ENCODE results near the gene IGFBP3. TPM values are rescaled to one million over a fixed set of nuclear protein-coding genes. Genes with fewer than 3 reads are reported as not detected.

Gene IGFBP3
- total and polyA plus RNA-seq, 12 donors, result 5.4 to 53.1 (median 18.1) TPM

DNA sequence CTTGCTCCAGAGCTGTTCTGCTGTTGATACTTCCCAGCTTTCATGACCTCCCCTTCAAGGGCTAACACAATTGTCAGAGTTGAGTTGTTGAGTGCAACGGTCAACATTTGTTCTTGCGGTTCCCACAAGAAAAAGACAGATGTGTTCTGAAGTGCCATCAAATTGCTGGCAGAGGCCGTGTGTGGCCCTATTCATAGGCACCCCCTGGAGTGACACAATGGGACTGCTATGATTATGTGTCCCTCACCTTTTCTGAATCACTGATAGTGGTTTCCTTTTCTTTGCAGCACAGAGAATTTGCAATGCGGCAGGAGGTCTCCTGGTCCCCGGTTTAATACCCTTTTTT lies 38.6 kb downstream of the IGFBP3 start:
- H3K36me3 ChIP-seq (replicated peaks in 1 of 2), result no peaks in the 10 kb centered on the region
- peaks cover 9% of the 10 kb centered on the region for H3K27me3 ChIP-seq
- DNase-seq, result no peak
- H3K4me1 ChIP-seq (replicated peaks in 1 of 2), result no peaks in the 10 kb centered on the region
- WGBS, 4 donors, result 70 to 78% (median 77%) methylated on average over 5 of the region's 5 CpGs
- TF ChIP-seq, protein P1, sequence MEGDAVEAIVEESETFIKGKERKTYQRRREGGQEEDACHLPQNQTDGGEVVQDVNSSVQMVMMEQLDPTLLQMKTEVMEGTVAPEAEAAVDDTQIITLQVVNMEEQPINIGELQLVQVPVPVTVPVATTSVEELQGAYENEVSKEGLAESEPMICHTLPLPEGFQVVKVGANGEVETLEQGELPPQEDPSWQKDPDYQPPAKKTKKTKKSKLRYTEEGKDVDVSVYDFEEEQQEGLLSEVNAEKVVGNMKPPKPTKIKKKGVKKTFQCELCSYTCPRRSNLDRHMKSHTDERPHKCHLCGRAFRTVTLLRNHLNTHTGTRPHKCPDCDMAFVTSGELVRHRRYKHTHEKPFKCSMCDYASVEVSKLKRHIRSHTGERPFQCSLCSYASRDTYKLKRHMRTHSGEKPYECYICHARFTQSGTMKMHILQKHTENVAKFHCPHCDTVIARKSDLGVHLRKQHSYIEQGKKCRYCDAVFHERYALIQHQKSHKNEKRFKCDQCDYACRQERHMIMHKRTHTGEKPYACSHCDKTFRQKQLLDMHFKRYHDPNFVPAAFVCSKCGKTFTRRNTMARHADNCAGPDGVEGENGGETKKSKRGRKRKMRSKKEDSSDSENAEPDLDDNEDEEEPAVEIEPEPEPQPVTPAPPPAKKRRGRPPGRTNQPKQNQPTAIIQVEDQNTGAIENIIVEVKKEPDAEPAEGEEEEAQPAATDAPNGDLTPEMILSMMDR (IDR thresholded peaks at IDR 0.05), result no peak
- TF ChIP-seq POLR2A (IDR thresholded peaks at IDR 0.05), result no peak
- no peak overlapping the region for H3K4me3 ChIP-seq
- peak overlapping the region in 2 of 5 donors; percentile 77 to 87 for H3K27ac ChIP-seq
- intact Hi-C loops (cut with DNase I), result no loop called here
- peaks cover 0 to 10% (median 0%) of the 10 kb centered on the region in 3 donors for H3K9me3 ChIP-seq (replicated peaks in 1 of 3)

DNA sequence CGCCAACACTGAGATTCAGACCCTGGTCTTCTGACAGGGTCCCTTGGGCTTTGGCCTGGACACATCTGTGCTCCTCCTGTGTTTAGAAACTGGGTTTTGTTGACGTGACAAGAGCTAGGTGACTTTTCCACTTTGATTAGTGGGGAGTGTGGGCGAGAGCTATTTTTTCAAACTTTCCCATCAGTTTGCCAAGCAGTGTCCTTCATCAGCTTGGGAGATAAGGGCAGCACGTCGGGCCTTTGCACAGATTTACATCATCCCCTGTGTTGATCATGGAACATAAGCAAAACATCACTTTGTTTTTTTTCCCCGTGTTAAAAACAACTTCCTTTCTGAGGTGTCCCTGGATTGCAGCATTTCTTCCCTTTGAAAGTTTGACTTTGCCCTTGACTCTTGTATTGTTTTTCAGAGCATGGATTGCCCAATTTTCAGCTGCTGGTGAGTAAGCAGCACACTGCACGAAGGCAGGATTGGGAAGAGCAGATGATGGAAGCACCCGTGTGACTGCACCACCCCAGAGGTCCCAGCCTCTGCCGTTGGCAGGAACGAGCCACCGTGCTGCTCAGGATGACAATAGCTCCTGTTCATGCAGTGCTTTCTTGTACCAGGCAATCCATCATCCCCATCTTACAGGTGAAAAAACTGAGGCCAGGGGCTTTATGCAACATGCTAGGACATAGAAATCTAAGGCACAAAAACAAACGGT lies 39.2 kb downstream of the IGFBP3 start:
- peak; percentile 36 to 88 (median 74) for DNase-seq
- intact Hi-C loops (cut with DNase I), result no loop called here
- no peaks in the 10 kb centered on the region for H3K4me1 ChIP-seq (replicated peaks in 1 of 2)
- H3K4me3 ChIP-seq, result no peak overlapping the region
- peaks cover 4% of the 10 kb centered on the region for H3K27me3 ChIP-seq
- peak overlapping the region in 2 of 5 donors; percentile 80 to 87 for H3K27ac ChIP-seq
- TF ChIP-seq POLR2A (IDR thresholded peaks at IDR 0.05), result no peak
- TF ChIP-seq, protein P1 (IDR thresholded peaks at IDR 0.05), result no peak
- no peaks in the 10 kb centered on the region for H3K36me3 ChIP-seq (replicated peaks in 1 of 2)
- WGBS, 4 donors, result 33 to 47% (median 40%) methylated on average over 9 to 12 of the region's 12 CpGs
- H3K9me3 ChIP-seq (replicated peaks in 1 of 3), result peaks cover 0 to 10% (median 0%) of the 10 kb centered on the region in 3 donors

DNA sequence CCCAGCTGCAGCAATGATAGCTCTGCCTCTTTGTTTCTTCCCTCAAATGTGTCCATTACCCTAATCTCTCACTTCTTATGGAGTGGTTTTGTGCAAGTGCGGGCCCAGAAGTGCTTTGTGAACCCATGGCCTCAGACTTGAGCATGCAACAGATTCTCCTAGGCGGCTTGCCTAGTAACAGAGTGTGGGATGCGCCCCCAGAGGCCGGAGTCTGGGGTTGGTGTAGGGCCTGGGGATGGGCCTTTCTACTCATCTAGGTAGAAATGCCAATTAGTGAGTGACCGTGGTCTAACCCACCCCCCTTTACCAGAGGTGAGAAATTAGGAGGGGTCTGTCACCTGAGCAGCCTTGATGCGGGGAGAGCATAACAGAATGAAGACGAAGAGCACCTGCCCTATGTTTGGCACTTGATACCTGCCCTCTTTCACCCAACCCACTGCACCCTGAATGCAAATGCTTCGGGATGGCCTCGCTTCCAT lies 39.8 kb downstream of the IGFBP3 start:
- no peak for DNase-seq

DNA sequence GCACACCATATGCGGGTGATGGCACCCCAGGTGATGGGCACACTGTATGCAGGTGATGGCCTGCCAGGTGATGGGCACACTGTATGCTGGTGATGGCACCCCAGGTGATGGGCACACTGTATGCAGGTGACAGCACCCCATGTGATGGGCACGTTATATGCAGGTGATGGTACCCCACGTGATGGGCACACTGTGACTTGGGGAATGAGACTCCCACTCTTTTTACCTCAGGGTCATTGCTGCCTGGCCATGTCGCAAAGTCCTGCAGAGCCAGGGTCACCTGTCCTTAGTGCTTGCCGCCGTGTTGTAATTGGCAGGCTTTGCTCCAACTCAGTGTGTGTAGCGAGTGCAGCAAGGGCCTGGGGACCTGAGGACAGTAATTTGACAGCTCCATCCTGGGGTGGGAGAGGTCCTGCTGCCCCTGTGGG lies 40.6 kb downstream of the IGFBP3 start:
- no peak overlapping the region for H3K27ac ChIP-seq
- no peak overlapping the region for H3K4me3 ChIP-seq
- TF ChIP-seq POLR2A (IDR thresholded peaks at IDR 0.05), result no peak
- TF ChIP-seq, protein P1 (IDR thresholded peaks at IDR 0.05), result no peak
- intact Hi-C loops (cut with DNase I), result no loop called here
- no peaks in the 10 kb centered on the region for H3K36me3 ChIP-seq (replicated peaks in 1 of 2)
- 85 to 100% (median 90%) methylated on average over 3 to 7 of the region's 7 CpGs for WGBS, 4 donors
- H3K9me3 ChIP-seq (replicated peaks in 1 of 3), result peaks cover 0 to 10% (median 0%) of the 10 kb centered on the region in 3 donors
- H3K4me1 ChIP-seq (replicated peaks in 1 of 2), result no peaks in the 10 kb centered on the region
- no peaks in the 10 kb centered on the region for H3K27me3 ChIP-seq
- no peak for DNase-seq

More for the DNA sequence above, 39.8 kb downstream of the IGFBP3 start:
- 92 to 96% (median 95%) methylated on average over 5 to 9 of the region's 9 CpGs for WGBS, 4 donors
- Histone ChIP-seq H3K27ac (peak overlapping the region in 2 of 5 donors; percentile 80 to 87), H3K27me3 (no peaks in the 10 kb centered on the region), H3K9me3 (replicated peaks in 1 of 3) (peaks cover 0 to 10% (median 0%) of the 10 kb centered on the region in 3 donors), H3K4me3 (no peak overlapping the region), H3K36me3 (replicated peaks in 1 of 2) (no peaks in the 10 kb centered on the region), H3K4me1 (replicated peaks in 1 of 2) (no peaks in the 10 kb centered on the region)
- TF ChIP-seq POLR2A (IDR thresholded peaks at IDR 0.05), result no peak
- TF ChIP-seq, protein P1 (IDR thresholded peaks at IDR 0.05), result no peak
- intact Hi-C loops (cut with DNase I), result no loop called here
